ENCODE data around the gene MED16. TPM values are rescaled to one million over a fixed set of nuclear protein-coding genes. Genes with fewer than 3 reads are reported as not detected.

The MED16 gene
- total RNA-seq, 1 experiment from 2014 or later = 25.9 TPM

DNA sequence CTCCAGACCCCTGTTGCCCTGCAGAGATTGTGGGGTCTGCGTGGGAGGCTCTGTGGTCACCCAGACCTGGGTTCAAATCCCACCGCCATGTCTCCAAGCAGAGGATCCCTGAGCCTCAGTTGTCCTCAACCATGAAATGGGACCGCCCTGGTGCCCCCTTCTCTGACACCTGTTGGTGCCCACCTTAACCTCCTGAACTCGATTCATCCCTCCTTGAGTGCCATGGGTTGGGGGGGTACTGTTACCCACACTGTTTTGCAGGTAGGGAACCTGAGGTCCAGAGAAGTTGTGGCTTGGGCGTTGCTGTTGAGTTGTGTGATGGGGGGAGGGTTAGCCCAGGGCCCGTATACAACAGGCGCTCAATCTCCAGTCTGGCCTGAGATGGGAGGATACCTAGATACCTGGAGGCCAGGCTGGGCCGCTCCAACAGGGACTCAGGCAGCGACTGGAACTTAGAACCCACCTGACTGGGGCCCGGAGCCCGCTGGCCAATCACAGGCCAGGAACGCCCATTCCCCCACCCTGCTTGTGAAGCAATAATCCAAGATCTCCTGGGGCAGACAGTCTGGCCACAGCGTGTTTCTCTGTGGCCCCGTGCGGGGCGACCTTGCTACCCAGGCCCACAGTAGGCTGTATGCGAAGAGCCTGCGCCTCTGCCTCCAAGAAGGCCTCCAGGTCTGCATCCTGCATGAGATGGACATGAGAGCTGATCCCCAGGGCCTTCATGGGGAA, 35.6 kb upstream of the MED16 start:
- Histone ChIP-seq H2AFZ (ENCODE audit: low read length) (no peak overlapping the region), H3K27ac (ENCODE audit: low read length) (no peak overlapping the region), H3K36me3 (ENCODE audit: low read depth, low read length) (no peaks in the 10 kb centered on the region), H3K4me3 (ENCODE audit: low read length) (no peak overlapping the region), H3K9me2 (replicated peaks; ENCODE audit: low read length) (no peaks in the 10 kb centered on the region), H4K20me1 (ENCODE audit: low read length) (no peaks in the 10 kb centered on the region), H3K4me1 (ENCODE audit: insufficient read depth, low read length) (no peaks in the 10 kb centered on the region; the same call in 1 of the 2 replicates), H3K9ac (ENCODE audit: low read length) (no peak overlapping the region), H3K27me3 (ENCODE audit: low read length) (no peaks in the 10 kb centered on the region), H3K4me2 (ENCODE audit: low read length) (no peak overlapping the region), H3K79me2 (ENCODE audit: low read length) (0 out of 2 replicates have a peak, but pooled peaks cover 3% of the 10 kb centered on the region), H3K9me3 (ENCODE audit: low read length) (no peaks in the 10 kb centered on the region), H3F3A (ENCODE audit: low read length, unreplicated experiment) (no peaks in the 10 kb centered on the region)
- BruUV-seq (replicated peaks) = no TSS peak
- DNase-seq (no peak), ATAC-seq (no peak)
- TF ChIP-seq EZH2phosphoT487 (IDR thresholded peaks at IDR 0.05; ENCODE audit: borderline replicate concordance, low read length) (no peak), EZH2 (IDR thresholded peaks at IDR 0.05; ENCODE audit: low read length, unreplicated experiment) (no peak)
- TF ChIP-seq, protein P1, sequence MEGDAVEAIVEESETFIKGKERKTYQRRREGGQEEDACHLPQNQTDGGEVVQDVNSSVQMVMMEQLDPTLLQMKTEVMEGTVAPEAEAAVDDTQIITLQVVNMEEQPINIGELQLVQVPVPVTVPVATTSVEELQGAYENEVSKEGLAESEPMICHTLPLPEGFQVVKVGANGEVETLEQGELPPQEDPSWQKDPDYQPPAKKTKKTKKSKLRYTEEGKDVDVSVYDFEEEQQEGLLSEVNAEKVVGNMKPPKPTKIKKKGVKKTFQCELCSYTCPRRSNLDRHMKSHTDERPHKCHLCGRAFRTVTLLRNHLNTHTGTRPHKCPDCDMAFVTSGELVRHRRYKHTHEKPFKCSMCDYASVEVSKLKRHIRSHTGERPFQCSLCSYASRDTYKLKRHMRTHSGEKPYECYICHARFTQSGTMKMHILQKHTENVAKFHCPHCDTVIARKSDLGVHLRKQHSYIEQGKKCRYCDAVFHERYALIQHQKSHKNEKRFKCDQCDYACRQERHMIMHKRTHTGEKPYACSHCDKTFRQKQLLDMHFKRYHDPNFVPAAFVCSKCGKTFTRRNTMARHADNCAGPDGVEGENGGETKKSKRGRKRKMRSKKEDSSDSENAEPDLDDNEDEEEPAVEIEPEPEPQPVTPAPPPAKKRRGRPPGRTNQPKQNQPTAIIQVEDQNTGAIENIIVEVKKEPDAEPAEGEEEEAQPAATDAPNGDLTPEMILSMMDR (conservative IDR thresholded peaks at IDR 0.05; ENCODE audit: low read depth, low read length) = no peak
- intact Hi-C loops (cut with micrococcal nuclease) = no loop called here
- ChIA-PET POLR2A (ENCODE audit: unreplicated experiment) (no interaction called here), CTCF (no interaction called here)

DNA sequence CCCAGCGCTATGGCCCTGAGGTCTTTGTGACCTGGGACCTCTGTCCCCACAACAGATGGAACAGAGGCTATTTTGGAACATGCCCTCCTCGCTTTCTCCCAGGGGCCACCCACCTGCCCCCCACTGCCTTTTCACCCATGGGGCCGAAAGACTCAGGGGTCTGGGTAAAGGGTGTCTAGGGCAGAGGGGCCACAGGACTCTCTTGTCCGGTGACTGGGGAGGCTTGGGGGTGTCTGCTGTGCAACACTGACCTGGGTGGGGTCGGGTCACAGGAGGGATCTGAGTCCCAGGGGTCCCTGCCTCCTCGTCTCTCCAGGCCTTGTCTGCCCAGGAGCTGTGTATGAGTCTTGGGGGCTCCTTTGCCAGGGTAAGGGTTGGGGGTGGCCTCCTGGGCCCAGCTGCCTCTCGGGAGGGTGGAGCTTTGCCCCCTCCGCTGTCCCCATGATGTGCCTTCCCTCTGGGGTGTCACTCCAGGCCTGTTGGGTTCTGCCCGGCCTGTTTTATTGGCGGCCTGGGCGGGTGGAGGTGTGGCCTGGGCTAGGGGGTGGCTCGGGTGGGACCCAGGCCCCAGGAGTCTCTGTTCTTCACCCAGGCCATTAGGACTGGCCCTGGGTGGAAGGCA, 34.9 kb upstream of the MED16 start:
- Histone ChIP-seq H3K4me3 (ENCODE audit: low read length) (no peak overlapping the region), H3K9ac (ENCODE audit: low read length) (no peak overlapping the region), H4K20me1 (ENCODE audit: low read length) (no peaks in the 10 kb centered on the region), H3K4me1 (ENCODE audit: insufficient read depth, low read length) (no peaks in the 10 kb centered on the region; the same call in 1 of the 2 replicates), H3F3A (ENCODE audit: low read length, unreplicated experiment) (no peaks in the 10 kb centered on the region), H3K4me2 (ENCODE audit: low read length) (no peak overlapping the region), H3K79me2 (ENCODE audit: low read length) (0 out of 2 replicates have a peak, but pooled peaks cover 3% of the 10 kb centered on the region), H3K9me2 (replicated peaks; ENCODE audit: low read length) (no peaks in the 10 kb centered on the region), H3K27ac (ENCODE audit: low read length) (no peak overlapping the region), H2AFZ (ENCODE audit: low read length) (no peak overlapping the region), H3K9me3 (ENCODE audit: low read length) (no peaks in the 10 kb centered on the region), H3K27me3 (ENCODE audit: low read length) (no peaks in the 10 kb centered on the region), H3K36me3 (ENCODE audit: low read depth, low read length) (no peaks in the 10 kb centered on the region)
- CTCF ChIA-PET = no interaction called here
- POLR2A ChIA-PET (ENCODE audit: unreplicated experiment) = no interaction called here
- intact Hi-C loops (cut with micrococcal nuclease) = no loop called here
- DNase-seq = no peak
- no TSS peak for BruUV-seq (replicated peaks)
- TF ChIP-seq, protein P1 (conservative IDR thresholded peaks at IDR 0.05; ENCODE audit: low read depth, low read length) = no peak
- TF ChIP-seq EZH2phosphoT487 (IDR thresholded peaks at IDR 0.05; ENCODE audit: borderline replicate concordance, low read length) (no peak), EZH2 (IDR thresholded peaks at IDR 0.05; ENCODE audit: low read length, unreplicated experiment) (no peak)
- ATAC-seq = no peak

DNA sequence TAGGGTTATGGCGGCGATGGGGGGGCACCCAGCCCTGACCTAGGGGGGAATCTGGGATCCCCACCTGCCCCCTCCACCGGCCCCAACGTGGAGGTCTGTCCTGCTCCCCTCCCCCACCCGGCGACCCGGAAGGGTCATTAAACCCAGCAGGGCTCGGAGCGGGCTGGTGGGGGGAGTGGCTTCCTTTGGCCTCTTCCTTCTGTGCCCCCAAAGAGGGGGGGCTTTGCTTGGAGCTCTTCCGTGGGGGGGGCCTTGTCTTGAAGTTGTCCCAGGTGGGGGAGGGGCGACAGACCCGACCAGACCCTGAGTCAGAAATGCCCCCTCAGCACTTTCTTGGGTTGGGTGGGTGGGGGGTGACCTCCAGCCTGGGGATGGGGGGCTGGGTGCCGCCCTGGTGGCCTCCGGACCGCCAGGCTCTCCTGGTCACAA, 34.4 kb upstream of the MED16 start:
- Histone ChIP-seq H2AFZ (ENCODE audit: low read length) (no peak overlapping the region), H3K4me2 (ENCODE audit: low read length) (peak overlapping the region; percentile 90; the same call in 1 of the 2 replicates), H3K36me3 (ENCODE audit: low read depth, low read length) (no peaks in the 10 kb centered on the region), H3K27ac (ENCODE audit: low read length) (no peak overlapping the region), H3K9ac (ENCODE audit: low read length) (no peak overlapping the region), H3K9me2 (replicated peaks; ENCODE audit: low read length) (no peaks in the 10 kb centered on the region), H3K9me3 (ENCODE audit: low read length) (no peaks in the 10 kb centered on the region), H3K79me2 (ENCODE audit: low read length) (0 out of 2 replicates have a peak, but pooled peaks cover 3% of the 10 kb centered on the region), H3K27me3 (ENCODE audit: low read length) (no peaks in the 10 kb centered on the region), H3F3A (ENCODE audit: low read length, unreplicated experiment) (no peaks in the 10 kb centered on the region), H3K4me1 (ENCODE audit: insufficient read depth, low read length) (no peaks in the 10 kb centered on the region; the same call in 1 of the 2 replicates), H3K4me3 (ENCODE audit: low read length) (peak overlapping the region; percentile 81; the same call in 1 of the 2 replicates), H4K20me1 (ENCODE audit: low read length) (no peaks in the 10 kb centered on the region)
- intact Hi-C loops (cut with micrococcal nuclease) = no loop called here
- TF ChIP-seq EZH2phosphoT487 (IDR thresholded peaks at IDR 0.05; ENCODE audit: borderline replicate concordance, low read length) (no peak), EZH2 (IDR thresholded peaks at IDR 0.05; ENCODE audit: low read length, unreplicated experiment) (no peak)
- TF ChIP-seq, protein P1 (conservative IDR thresholded peaks at IDR 0.05; ENCODE audit: low read depth, low read length) = no peak
- ChIA-PET CTCF (no interaction called here), POLR2A (ENCODE audit: unreplicated experiment) (no interaction called here)
- ATAC-seq (no peak), DNase-seq (no peak)
- BruUV-seq (replicated peaks) = no TSS peak
